ENCODE data around the gene VSIG2.
A peak's percentile ranks its signal among the peaks of the same experiment; 100 is the strongest.

VSIG2 gene

DNA sequence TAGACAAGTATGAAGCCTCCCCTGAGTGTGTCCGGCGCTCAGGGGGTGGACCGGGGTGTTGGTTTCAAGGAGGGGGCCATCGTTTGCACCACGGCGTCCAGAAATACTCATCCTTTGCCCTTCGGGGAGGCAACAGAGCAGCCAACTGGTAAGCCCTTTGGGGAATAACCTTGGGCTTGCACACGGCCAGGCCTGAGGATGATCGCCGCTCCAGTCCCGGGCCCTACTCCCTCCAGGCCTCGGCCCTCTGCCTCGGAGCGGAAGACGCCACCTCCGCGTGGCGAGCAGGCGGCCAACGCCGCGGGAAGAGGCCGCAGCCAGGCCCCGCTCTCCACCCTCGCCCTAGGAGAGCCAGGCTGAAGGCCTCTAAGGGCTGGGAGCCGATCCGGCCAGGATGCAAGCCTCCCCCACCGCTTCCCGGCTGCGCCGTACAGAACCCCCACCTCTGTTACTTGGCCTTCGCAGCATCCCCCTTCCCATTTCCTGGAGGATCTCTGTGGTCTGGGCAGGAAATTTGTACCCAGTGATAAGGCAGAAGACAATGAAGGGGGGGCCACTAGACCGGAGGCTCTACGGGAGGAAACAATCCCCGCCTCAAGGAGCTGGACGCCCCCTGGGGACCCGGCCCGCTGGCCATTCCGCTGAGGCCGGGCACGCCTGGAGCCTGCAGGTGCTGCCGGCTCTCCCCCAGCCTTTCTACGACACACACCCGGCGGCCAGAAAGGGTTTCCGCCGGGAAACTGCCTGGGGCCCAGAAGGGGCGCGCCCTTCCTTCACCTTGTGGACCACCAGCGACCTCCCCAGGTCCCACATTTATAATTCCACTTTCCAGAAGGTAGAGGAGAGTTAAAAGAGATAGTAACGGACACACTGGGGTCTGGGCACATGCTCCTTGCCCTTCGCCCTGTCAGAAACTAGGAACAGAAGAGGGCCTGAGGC is 7.5 kb upstream of the VSIG2 start:
- no peak for DNase-seq (ENCODE audit: low read depth)
- H3K4me3 ChIP-seq (ENCODE audit: control insufficient read depth, low read depth, low read length), result no peak overlapping the region
- TF ChIP-seq CTCF (conservative IDR thresholded peaks at IDR 0.05; ENCODE audit: control insufficient read depth, insufficient read depth, low read depth, low read length), result no peak

GRCh38 chr11:124758355-124759265 is 6.6 kb upstream of the VSIG2 start:
- TF ChIP-seq CTCF (conservative IDR thresholded peaks at IDR 0.05; ENCODE audit: control insufficient read depth, insufficient read depth, low read depth, low read length), result peak; percentile 58
- H3K4me3 ChIP-seq (ENCODE audit: control insufficient read depth, low read depth, low read length), result peak overlapping the region; percentile 37
- peak; percentile 56 for DNase-seq (ENCODE audit: low read depth)

DNA sequence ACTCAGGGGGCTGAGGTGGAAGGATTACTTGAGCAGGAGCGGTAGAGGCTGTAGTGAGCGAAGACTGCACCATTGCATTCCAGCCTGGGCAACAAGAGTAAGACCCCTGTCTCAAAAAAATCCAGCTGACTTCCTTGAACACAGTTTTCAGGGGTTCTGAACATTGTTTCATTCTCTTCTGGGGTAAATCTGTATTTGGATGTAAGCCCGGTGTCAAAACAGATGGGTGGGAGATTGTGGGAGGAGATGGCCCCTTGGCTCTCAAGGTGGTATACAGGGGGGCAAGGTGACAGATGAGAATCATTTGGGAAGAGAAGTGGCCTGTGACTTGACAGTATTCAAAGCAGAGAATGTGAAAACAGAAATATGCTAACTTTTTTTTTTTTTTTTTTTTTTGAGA is 5.3 kb upstream of the VSIG2 start:
- no peak for DNase-seq (ENCODE audit: low read depth)
- TF ChIP-seq CTCF (conservative IDR thresholded peaks at IDR 0.05; ENCODE audit: control insufficient read depth, insufficient read depth, low read depth, low read length), result no peak

DNA sequence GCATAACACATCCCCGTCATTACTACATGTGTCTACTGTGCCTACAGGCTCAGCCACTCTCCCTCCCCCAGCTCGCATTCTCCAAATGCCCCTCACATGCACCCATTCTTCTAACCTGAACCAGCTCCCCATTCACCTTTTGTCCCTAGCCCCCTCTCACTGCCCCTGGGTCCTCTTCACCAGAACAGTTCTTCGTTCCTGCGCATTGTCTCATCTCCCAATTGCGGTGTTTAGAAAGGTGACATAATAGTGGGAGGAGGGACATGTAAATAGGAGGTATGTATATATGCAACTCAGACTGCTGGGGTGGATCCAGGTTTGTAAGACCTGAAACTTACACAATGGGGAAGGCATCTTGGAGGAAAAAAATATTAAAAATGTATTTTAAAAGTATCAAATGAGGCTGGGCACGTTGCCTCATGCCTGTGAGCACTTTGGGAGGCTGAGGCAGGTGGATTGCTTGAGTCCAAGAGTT is 4.7 kb upstream of the VSIG2 start:
- no peak for TF ChIP-seq CTCF (conservative IDR thresholded peaks at IDR 0.05; ENCODE audit: control insufficient read depth, insufficient read depth, low read depth, low read length)
- no peak for DNase-seq (ENCODE audit: low read depth)

More for the DNA sequence above, 5.3 kb upstream of the VSIG2 start:
- H3K4me3 ChIP-seq (ENCODE audit: control insufficient read depth, low read depth, low read length), result no peak overlapping the region

GRCh38 chr11:124756033-124756752 is 4.1 kb upstream of the VSIG2 start:
- no peak for DNase-seq (ENCODE audit: low read depth)
- no peak overlapping the region for H3K4me3 ChIP-seq (ENCODE audit: control insufficient read depth, low read depth, low read length)
- TF ChIP-seq CTCF (conservative IDR thresholded peaks at IDR 0.05; ENCODE audit: control insufficient read depth, insufficient read depth, low read depth, low read length), result no peak

More for the DNA sequence above, 4.7 kb upstream of the VSIG2 start:
- no peak overlapping the region for H3K4me3 ChIP-seq (ENCODE audit: control insufficient read depth, low read depth, low read length)

- DNase-seq (ENCODE audit: low read depth), result no peak
- H3K4me3 ChIP-seq (ENCODE audit: control insufficient read depth, low read depth, low read length), result no peak overlapping the region
- TF ChIP-seq CTCF (conservative IDR thresholded peaks at IDR 0.05; ENCODE audit: control insufficient read depth, insufficient read depth, low read depth, low read length), result no peak
These were observed 2.7 kb upstream of the VSIG2 start for GRCh38 chr11:124754710-124755109.
